Measurements from ENCODE around the gene SLIT3.

Gene SLIT3

DNA sequence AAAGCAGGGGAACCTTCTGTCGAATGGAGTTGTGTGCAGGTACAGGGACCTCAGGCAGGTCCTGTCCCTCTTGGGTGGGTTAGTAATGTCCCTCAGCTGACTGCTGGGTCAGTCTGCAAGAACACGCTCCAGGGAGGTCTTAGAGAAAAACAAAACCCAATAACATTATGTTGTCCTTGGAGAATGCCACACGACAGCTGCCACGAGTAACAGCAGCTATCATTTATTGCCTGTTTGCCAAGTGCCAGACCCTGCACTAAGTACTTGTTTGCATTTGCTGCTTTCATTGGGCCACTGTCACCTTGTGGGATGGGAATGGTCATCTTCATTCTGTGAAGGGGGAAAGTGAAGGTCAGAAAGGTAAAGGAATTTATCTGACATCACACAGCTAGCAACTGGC lies 310.3 kb downstream of the SLIT3 start:
- no peak overlapping the region for H3K4me3 ChIP-seq (ENCODE audit: low read depth, low read length)
- TF ChIP-seq, protein P1, sequence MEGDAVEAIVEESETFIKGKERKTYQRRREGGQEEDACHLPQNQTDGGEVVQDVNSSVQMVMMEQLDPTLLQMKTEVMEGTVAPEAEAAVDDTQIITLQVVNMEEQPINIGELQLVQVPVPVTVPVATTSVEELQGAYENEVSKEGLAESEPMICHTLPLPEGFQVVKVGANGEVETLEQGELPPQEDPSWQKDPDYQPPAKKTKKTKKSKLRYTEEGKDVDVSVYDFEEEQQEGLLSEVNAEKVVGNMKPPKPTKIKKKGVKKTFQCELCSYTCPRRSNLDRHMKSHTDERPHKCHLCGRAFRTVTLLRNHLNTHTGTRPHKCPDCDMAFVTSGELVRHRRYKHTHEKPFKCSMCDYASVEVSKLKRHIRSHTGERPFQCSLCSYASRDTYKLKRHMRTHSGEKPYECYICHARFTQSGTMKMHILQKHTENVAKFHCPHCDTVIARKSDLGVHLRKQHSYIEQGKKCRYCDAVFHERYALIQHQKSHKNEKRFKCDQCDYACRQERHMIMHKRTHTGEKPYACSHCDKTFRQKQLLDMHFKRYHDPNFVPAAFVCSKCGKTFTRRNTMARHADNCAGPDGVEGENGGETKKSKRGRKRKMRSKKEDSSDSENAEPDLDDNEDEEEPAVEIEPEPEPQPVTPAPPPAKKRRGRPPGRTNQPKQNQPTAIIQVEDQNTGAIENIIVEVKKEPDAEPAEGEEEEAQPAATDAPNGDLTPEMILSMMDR (IDR thresholded peaks at IDR 0.05; ENCODE audit: low read depth, low read length) = no peak

DNA sequence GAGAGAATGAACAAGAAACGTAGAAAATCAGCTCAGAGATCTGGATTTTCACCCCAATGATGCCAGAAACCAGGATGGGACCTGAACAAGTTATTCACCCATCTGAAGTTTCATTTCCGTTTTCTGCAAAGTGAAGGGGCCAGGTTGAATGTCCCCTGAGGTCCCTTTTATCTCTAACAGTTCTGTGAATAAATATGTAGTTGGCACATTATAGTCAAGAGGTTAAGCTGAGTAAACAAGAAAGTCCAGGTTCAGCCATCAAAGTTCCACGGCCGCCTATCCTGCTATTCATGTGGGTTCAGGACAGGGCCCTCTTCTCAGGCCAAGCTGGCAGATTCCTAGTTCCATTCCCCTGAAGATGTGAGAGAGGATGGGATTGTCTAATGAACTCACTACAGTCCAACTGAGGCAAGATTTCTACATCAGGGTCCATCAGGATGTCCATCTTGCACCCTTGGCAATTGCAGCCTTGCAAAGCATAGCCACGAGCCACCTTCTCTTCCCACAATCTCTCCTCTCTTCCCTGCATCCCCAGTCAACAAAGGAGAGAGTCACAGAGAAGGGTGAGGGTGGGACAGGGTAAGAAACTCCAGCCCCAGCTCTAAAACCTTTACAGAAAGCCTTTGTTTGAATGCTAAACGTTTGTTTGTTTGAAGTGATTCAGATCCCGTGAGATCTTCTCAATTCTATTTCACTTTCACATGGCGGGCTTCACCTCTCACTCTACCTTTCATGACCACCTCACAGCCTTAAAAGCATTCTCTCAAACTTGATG lies 311.0 kb downstream of the SLIT3 start:
- TF ChIP-seq, protein P1 (IDR thresholded peaks at IDR 0.05; ENCODE audit: low read depth, low read length) = no peak
- no peak overlapping the region for H3K4me3 ChIP-seq (ENCODE audit: low read depth, low read length)

DNA sequence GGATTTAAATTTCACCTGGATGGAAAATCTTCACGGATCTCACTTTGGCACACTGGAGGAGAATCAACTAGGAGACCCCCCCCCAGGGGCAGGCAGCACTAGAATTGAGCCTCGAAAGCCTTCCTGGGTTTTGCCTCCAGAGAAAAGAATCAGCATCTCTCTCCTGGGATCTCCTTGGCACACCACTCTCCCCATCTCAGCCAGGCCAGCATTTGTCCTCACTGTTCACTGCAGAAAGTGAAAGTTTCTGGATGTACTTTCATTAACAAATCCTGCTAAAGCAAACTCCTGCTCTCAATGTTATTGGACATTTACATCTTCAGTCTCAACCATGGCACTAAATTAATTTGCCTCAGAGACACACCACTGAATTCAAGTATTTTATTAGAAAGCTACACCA lies 312.2 kb downstream of the SLIT3 start:
- no peak overlapping the region for H3K4me3 ChIP-seq (ENCODE audit: low read depth, low read length)
- TF ChIP-seq, protein P1 (IDR thresholded peaks at IDR 0.05; ENCODE audit: low read depth, low read length) = no peak

DNA sequence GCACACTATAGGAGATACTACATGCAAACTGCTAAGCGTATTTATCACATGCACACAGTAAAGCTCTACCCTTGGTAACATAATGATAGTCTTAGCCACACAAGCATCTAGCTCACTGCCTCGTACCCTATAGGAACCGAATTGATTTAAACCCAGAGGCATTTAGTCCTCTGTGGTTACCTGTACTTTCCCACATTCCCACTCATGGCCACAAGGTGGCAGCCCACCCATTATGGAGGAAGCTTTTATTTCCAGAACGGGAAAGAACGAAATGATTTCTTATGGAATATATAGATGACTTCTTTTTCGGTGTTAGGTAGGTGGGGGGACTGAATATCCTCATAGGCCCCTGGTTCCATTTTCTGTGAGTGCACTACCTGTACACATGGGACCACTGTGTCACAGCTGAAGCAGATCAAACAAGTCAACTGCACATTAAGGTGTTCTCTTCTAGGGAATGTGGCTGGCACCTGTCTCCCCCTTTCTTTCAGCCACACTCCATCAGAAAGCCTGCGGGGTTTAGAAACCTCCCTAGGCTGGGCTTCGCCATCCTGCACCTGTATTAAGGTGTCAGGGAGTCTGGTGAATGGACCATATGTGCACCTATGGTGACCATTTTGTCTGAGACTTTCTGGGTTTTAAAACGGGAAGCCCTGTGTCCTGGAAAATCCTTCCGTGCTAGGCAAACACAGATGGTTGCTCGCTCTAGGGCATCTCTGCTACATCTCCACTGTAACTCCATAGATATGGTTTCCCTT lies 313.2 kb downstream of the SLIT3 start:
- H3K4me3 ChIP-seq (ENCODE audit: low read depth, low read length) = no peak overlapping the region
- TF ChIP-seq, protein P1 (IDR thresholded peaks at IDR 0.05; ENCODE audit: low read depth, low read length) = peak; percentile 66

DNA sequence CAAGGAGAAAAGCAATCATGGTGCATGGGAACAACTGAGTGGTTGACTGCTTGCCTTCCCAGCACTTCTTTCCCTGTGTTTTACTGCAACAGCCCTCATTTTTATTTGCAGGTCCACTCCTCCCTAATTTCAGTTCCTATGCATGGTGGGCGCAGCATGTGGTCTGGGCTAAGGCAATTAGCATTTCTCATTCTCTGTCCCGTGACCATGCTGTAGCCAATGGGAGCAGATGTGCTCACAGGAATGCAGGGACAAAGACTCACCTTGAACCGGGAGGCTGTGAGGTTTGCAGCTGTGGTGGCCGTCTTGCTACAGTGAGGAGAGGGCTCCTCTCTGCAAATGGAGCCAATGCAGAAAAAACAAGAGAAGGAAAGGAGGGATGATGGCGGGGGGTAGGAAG lies 315.5 kb downstream of the SLIT3 start:
- TF ChIP-seq, protein P1 (IDR thresholded peaks at IDR 0.05; ENCODE audit: low read depth, low read length) = no peak
- no peak overlapping the region for H3K4me3 ChIP-seq (ENCODE audit: low read depth, low read length)

DNA sequence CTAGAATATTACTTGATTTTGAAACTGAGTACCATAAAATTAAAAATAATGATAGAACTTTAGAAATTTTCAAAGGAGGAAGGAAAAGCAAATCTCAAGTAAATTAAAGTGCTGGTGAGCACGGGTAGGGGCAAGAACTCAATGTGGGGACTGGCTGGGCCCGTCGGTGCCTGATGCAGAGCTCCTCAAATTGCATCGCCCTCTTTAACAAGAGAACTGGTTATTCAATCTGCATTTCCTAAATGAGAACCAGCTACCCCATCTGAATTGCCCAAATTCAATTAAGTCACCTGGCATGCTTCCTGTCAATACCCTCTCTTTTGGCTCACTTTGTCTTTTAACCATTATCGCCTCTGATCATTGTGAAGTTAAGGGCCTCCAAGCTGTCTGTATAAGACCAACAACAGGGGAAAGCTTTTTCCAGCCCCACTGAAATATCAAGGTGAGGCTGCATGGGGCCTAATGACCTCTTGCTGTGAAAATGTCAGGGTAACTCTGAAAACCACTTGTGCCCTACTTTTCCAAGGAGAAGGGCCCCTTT lies 316.7 kb downstream of the SLIT3 start:
- TF ChIP-seq, protein P1 (IDR thresholded peaks at IDR 0.05; ENCODE audit: low read depth, low read length) = no peak
- no peak overlapping the region for H3K4me3 ChIP-seq (ENCODE audit: low read depth, low read length)

DNA sequence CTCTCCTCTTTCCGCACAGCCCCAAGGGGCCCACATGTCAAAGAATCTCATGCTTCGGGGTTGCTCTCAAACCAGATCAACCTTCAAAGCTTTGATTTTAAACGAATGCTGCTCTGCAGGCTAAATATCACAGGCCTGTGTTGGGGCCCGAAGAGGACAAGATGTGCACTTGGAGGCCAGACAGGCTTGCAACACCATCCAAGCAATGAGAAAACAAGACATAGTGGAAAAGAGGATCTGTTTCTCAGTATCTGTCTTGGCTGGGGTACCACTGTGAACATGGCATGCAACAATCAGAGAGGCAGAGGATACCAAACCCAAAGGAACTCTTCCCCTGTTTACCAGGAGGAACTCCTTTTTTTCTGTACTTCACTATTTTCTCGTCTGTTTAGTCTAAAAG lies 321.8 kb downstream of the SLIT3 start:
- H3K4me3 ChIP-seq (ENCODE audit: low read depth, low read length) = no peak overlapping the region
- TF ChIP-seq, protein P1 (IDR thresholded peaks at IDR 0.05; ENCODE audit: low read depth, low read length) = no peak

All from WI38 (cell line).